Ectodermal cell (in vitro differentiated cells): ENCODE measurements around the gene LARGE1.
"Not testable (repeated sequence)": the region's sequence is repeated elsewhere in the genome, so short reads cannot be mapped to it uniquely, and the experiment has no call there.

Experiments
- H3K27ac ChIP-seq: 2 replicates; pipeline ENCODE4 v1.7.0; 2013; ENCODE audit warnings: mild to moderate bottlenecking, low read depth, low read length; ENCODE audit not compliant: insufficient read depth, poor library complexity, severe bottlenecking
- H3K27me3 ChIP-seq: 2 replicates; pipeline ENCODE4 v1.7.0; 2013; ENCODE audit warnings: mild to moderate bottlenecking, low read length; ENCODE audit not compliant: insufficient read depth, control insufficient read depth, poor library complexity, severe bottlenecking
- H3K36me3 ChIP-seq: one replicate; pipeline ENCODE4 v1.7.0; 2013; ENCODE audit warnings: low read length; ENCODE audit not compliant: control insufficient read depth, insufficient read depth
- H3K4me1 ChIP-seq: one replicate; pipeline ENCODE4 v1.7.0; 2013; ENCODE audit warnings: low read length; ENCODE audit not compliant: control insufficient read depth, insufficient read depth
- H3K4me3 ChIP-seq: 2 replicates; pipeline ENCODE4 v1.7.0; 2013; ENCODE audit warnings: low read depth, low read length, control low read depth; ENCODE audit not compliant: insufficient read depth
- H3K9me3 ChIP-seq: 2 replicates; pipeline ENCODE4 v1.7.0; 2013; ENCODE audit warnings: mild to moderate bottlenecking, low read length, moderate library complexity; ENCODE audit not compliant: control insufficient read depth
- WGBS, 2 experiments: methylation state at CpG; one replicate each; pipeline ENCODE4 v1.1.7; 2013; ENCODE audit warnings: missing lambda C conversion rate in 2 of 2; 5-methylcytosine and 5-hydroxymethylcytosine counted together

The LARGE1 gene

GRCh38 chr22:33467080-33467479, 453.2 kb downstream of the LARGE1 start:
- H3K4me1 ChIP-seq, result no peaks in the 10 kb centered on the region
- no peaks in the 10 kb centered on the region for H3K9me3 ChIP-seq
- H3K27ac ChIP-seq, result no peak overlapping the region
- no peak overlapping the region for H3K4me3 ChIP-seq
- no peaks in the 10 kb centered on the region for H3K36me3 ChIP-seq
- WGBS, 2 experiments, result 91 to 96% methylated on average over 2 of the region's 2 CpGs
- no peaks in the 10 kb centered on the region for H3K27me3 ChIP-seq

GRCh38 chr22:33465554-33465953, 454.7 kb downstream of the LARGE1 start:
- H3K4me3 ChIP-seq, result no peak overlapping the region
- no peaks in the 10 kb centered on the region for H3K9me3 ChIP-seq
- H3K27me3 ChIP-seq, result no peaks in the 10 kb centered on the region
- 86 to 88% methylated on average over 5 of the region's 5 CpGs for WGBS, 2 experiments
- H3K36me3 ChIP-seq, result no peaks in the 10 kb centered on the region
- H3K4me1 ChIP-seq, result no peaks in the 10 kb centered on the region
- no peak overlapping the region for H3K27ac ChIP-seq

- peaks cover 2% of the 10 kb centered on the region for H3K4me1 ChIP-seq
- H3K36me3 ChIP-seq, result no peaks in the 10 kb centered on the region
- H3K27ac ChIP-seq, result no peak overlapping the region
- H3K9me3 ChIP-seq, result no peaks in the 10 kb centered on the region
- no peaks in the 10 kb centered on the region for H3K27me3 ChIP-seq
- H3K4me3 ChIP-seq, result no peak overlapping the region
- 88 to 89% methylated on average over 2 of the region's 2 CpGs for WGBS, 2 experiments
Observed at GRCh38 chr22:33464698-33465097, 455.6 kb downstream of the LARGE1 start.

DNA sequence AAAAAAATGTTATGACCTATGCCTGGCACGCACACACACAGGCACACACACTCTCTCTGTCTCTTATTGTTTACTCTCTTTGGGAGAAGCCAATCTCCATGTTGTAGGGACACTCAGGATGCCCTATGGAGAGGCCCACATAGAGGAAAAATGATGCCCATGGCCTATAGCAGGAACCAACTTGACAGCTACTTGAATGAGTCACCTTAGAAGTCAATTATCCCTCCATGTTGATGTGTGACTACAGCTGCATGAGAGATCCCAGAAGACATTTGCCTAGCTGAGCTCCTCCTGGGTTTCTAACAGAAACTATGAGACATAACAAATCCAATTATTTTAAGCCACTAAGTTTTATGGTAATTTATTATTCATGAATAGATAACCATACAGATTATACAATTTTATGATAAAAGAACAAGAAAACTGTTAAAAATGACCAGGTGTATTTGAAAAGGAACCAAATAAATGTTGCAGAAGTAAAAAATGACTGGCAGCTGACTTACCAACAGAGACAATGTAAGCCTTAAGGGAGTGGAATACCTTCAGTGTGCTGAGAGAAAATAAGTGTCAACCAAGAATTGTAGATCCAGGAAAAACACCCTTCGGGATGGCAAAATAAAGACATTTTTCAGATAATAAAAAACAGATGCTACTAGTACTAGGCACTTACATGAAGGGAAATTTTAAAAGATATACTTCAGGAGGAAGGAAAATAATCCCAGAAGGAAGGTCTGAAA, 458.4 kb downstream of the LARGE1 start:
- Histone ChIP-seq H3K27ac (no peak overlapping the region), H3K4me1 (peaks cover 6% of the 10 kb centered on the region), H3K36me3 (no peaks in the 10 kb centered on the region), H3K4me3 (no peak overlapping the region), H3K9me3 (no peaks in the 10 kb centered on the region), H3K27me3 (no peaks in the 10 kb centered on the region)
- WGBS, 2 experiments, result 89 to 100% methylated on average over 1 to 2 of the region's 2 CpGs

DNA sequence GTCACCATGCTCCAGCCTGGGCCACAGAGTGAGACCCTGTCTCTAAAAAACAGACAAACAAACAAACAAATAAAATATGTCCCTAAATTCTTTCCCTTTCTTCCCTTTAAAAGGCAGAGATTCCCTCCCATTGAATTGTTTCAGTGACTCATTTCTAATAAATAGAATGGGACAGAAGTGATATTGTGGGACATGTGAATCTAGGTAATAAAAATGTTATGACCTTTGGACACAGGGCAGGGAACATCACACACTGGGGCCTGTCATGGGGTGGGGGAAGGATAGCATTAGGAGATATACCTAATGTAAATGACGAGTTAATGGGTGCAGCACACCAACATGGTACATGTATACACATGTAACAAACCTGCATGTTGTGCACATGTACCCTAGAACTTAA, 459.0 kb downstream of the LARGE1 start:
- H3K4me1 ChIP-seq, H3K27me3 ChIP-seq, H3K36me3 ChIP-seq, H3K27ac ChIP-seq, H3K9me3 ChIP-seq, H3K4me3 ChIP-seq: not testable (repeated sequence)
- WGBS, 2 experiments, result no CpG with 5 or more reads among the region's 1 CpG

GRCh38 chr22:33459137-33459536, 461.1 kb downstream of the LARGE1 start:
- Histone ChIP-seq H3K4me1 (peaks cover 6% of the 10 kb centered on the region), H3K27ac (no peak overlapping the region)
- 91 to 93% methylated on average over 6 of the region's 6 CpGs for WGBS, 2 experiments

DNA sequence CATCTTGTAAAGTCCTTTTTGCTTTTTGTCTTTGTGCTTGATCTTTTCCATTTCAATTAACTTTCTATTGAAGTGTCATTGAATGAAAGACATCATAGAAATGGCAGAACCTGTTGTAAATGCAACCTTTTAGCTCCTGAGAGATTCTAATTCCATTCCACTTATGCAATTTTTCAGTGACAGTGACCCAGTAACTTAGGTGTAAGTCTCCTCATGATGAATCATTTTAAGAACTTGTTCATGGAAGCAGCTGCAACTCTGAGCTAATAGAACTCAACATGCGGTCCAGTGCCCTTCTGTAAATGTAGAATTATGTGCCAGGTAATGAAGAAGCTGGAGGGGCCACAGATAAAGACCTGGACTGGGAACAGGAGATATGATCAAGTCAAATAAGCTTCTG, 463.8 kb downstream of the LARGE1 start:
- Histone ChIP-seq H3K9me3 (no peaks in the 10 kb centered on the region), H3K4me3 (no peak overlapping the region), H3K27me3 (no peaks in the 10 kb centered on the region), H3K36me3 (no peaks in the 10 kb centered on the region), H3K27ac (no peak overlapping the region), H3K4me1 (peaks cover 6% of the 10 kb centered on the region)
- 96 to 97% methylated on average over 1 of the region's 1 CpG for WGBS, 2 experiments

More at GRCh38 chr22:33459137-33459536, 461.1 kb downstream of the LARGE1 start:
- Histone ChIP-seq H3K36me3 (no peaks in the 10 kb centered on the region), H3K27me3 (no peaks in the 10 kb centered on the region), H3K9me3 (no peaks in the 10 kb centered on the region), H3K4me3 (no peak overlapping the region)

- H3K9me3 ChIP-seq, result no peaks in the 10 kb centered on the region
- H3K4me1 ChIP-seq, result peaks cover 6% of the 10 kb centered on the region
- WGBS, 2 experiments, result 100% methylated on average over 1 of the region's 1 CpG
- H3K27me3 ChIP-seq, result no peaks in the 10 kb centered on the region
- no peak overlapping the region for H3K4me3 ChIP-seq
- no peaks in the 10 kb centered on the region for H3K36me3 ChIP-seq
- no peak overlapping the region for H3K27ac ChIP-seq
Observed at GRCh38 chr22:33455036-33455435, 465.2 kb downstream of the LARGE1 start.

DNA sequence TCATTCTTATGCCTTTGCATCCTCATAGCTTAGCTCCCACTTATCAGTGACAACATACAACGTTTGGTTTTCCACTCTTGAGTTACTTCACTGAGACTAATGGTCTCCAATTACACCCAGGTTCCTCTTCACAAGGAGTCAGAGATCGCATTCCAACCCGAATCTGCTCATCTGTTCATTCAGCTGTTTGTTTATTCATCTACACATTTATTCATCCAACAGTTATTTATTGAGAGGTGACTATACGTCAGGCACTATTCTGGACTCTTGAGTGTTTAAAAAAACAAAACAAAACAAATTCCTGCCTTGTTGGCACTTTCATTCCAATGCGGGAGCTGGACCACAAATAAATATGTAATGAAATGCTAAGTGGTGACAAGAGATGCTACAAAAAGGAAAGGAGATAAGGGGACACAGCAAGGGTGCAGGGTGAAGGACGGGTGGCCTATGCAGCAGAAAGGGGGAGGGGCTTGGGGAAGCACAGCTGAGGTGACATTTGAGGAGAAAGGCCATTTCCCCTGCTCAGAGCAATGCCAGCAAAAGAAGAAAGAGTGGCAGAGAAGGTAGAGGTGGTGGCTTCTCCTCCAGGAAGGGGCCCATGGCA, 468.3 kb downstream of the LARGE1 start:
- Histone ChIP-seq H3K27ac (no peak overlapping the region), H3K36me3 (no peaks in the 10 kb centered on the region), H3K27me3 (no peaks in the 10 kb centered on the region), H3K4me1 (no peaks in the 10 kb centered on the region), H3K4me3 (no peak overlapping the region), H3K9me3 (no peaks in the 10 kb centered on the region)
- 82 to 84% methylated on average over 6 of the region's 6 CpGs for WGBS, 2 experiments

GRCh38 chr22:33450756-33451155, 469.5 kb downstream of the LARGE1 start:
- Histone ChIP-seq H3K9me3 (no peaks in the 10 kb centered on the region), H3K4me3 (no peak overlapping the region), H3K27ac (no peak overlapping the region), H3K4me1 (no peaks in the 10 kb centered on the region), H3K27me3 (no peaks in the 10 kb centered on the region), H3K36me3 (no peaks in the 10 kb centered on the region)
- WGBS, 2 experiments, result 91 to 95% methylated on average over 6 of the region's 6 CpGs
